ENCODE results near the gene NLGN1. TPM values are rescaled to one million over a fixed set of nuclear protein-coding genes. Genes with fewer than 3 reads are reported as not detected.
A peak's percentile ranks its signal among the peaks of the same experiment; 100 is the strongest.

NLGN1 gene
- total and polyA plus RNA-seq, 12 donors, result 0.88 to 19.9 (median 12.6) TPM

DNA sequence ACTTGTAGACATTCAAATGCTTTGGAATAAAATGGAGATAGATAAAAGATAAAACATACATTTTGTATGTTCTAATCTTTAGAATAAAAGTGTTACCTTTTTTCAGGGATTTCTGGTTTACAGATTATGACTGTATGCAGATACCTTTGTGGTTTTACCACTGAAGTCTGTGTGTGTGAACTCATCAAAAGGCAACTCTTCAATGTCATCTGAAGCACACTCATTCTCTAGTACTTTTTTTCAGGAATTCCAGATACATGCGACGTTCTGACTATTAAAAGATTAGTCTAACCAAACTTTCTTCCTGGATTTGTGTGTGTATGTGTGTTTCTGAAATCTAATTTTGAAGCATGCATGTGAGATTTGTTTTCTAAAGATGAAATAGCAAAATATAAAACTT is 188.6 kb downstream of the NLGN1 start:
- TF ChIP-seq, protein P1, sequence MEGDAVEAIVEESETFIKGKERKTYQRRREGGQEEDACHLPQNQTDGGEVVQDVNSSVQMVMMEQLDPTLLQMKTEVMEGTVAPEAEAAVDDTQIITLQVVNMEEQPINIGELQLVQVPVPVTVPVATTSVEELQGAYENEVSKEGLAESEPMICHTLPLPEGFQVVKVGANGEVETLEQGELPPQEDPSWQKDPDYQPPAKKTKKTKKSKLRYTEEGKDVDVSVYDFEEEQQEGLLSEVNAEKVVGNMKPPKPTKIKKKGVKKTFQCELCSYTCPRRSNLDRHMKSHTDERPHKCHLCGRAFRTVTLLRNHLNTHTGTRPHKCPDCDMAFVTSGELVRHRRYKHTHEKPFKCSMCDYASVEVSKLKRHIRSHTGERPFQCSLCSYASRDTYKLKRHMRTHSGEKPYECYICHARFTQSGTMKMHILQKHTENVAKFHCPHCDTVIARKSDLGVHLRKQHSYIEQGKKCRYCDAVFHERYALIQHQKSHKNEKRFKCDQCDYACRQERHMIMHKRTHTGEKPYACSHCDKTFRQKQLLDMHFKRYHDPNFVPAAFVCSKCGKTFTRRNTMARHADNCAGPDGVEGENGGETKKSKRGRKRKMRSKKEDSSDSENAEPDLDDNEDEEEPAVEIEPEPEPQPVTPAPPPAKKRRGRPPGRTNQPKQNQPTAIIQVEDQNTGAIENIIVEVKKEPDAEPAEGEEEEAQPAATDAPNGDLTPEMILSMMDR (IDR thresholded peaks at IDR 0.05), result no peak
- H3K27me3 ChIP-seq, result peaks cover 0 to 35% (median 0%) of the 10 kb centered on the region in 7 donors
- no peak overlapping the region for H3K27ac ChIP-seq
- H3K4me1 ChIP-seq, result peaks cover 0 to 4% (median 0%) of the 10 kb centered on the region in 9 donors
- DNase-seq, result no peak
- WGBS, 2 donors, result 58 to 76% methylated on average over 2 of the region's 2 CpGs
- peak overlapping the region in 1 of 10 donors; percentile 60 for H3K4me3 ChIP-seq
- no peaks in the 10 kb centered on the region for H3K36me3 ChIP-seq
- intact Hi-C loops (cut with DNase I), result no loop called here
- no peak for ATAC-seq
- H3K9me3 ChIP-seq, result no peaks in the 10 kb centered on the region

DNA sequence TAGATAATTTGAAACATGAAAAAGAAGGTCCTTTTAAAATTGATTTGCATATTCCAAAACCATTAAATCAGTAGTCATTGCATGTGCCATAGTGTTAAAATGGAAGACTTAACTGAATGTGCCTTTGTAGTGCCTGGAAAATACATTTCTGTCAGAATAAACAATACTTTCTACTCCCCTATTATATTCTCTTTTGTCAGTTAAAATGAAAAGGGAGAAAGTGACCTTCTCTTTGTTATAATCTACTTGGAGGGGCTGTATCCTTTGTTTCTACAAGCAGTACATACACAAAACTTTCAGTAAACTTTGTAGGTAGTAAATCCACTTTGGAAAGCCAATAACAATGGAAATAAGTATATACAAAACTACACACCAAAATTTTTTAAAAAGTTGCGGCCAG is 189.5 kb downstream of the NLGN1 start:
- Histone ChIP-seq H3K36me3 (no peaks in the 10 kb centered on the region), H3K4me3 (no peak overlapping the region), H3K9me3 (no peaks in the 10 kb centered on the region), H3K27me3 (peaks cover 0 to 35% (median 0%) of the 10 kb centered on the region in 7 donors), H3K27ac (no peak overlapping the region), H3K4me1 (peaks cover 0 to 4% (median 0%) of the 10 kb centered on the region in 9 donors)
- intact Hi-C loops (cut with DNase I), result no loop called here
- ATAC-seq (no peak), DNase-seq (no peak)
- WGBS, 2 donors, result 91 to 98% methylated on average over 1 of the region's 1 CpG
- TF ChIP-seq, protein P1 (IDR thresholded peaks at IDR 0.05), result no peak

DNA sequence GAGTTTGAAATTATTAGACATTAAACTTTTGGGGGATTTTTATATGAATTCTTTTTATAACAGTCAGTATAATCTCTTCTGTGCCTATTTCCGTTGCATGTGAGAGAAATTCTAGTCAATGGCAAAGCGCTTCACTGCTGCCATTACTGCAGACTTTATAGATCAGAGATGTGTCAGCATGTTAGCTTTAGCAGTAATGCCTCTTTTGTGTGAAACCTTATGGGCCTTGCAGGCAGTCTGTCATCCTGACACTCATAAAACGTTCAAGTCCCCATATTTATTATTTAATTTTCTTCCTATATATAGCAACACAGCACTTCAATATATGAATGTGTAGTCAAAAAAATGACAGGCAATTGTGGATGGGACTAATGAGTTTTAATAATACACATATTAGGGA is 191.0 kb downstream of the NLGN1 start:
- 76 to 83% methylated on average over 3 of the region's 3 CpGs for WGBS, 2 donors
- intact Hi-C loops (cut with DNase I), result no loop called here
- TF ChIP-seq, protein P1 (IDR thresholded peaks at IDR 0.05), result no peak
- DNase-seq (no peak), ATAC-seq (no peak)
- no peaks in the 10 kb centered on the region for H3K9me3 ChIP-seq
- H3K36me3 ChIP-seq, result no peaks in the 10 kb centered on the region
- H3K4me1 ChIP-seq, result peaks cover 0 to 4% (median 0%) of the 10 kb centered on the region in 9 donors
- H3K4me3 ChIP-seq, result no peak overlapping the region
- H3K27me3 ChIP-seq, result peaks cover 0 to 35% (median 0%) of the 10 kb centered on the region in 7 donors
- H3K27ac ChIP-seq, result no peak overlapping the region

DNA sequence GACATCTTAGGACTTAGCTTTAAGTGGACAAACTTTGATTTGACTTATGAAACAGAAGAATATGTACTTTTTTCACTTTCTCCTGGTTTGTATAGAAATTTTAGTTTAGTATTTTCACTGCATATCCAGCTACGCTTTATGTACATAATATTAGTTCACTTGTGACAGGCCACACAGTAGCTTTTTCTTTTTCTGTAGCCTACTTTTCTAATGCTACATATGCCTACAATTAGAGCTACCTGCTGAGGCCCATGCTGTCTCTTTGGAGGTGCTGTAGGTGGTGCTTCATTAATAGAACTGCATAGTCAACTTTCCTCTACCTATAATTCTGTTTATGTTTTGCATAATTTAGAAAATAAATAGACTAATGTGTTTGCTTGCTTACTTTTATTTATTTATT is 191.6 kb downstream of the NLGN1 start:
- WGBS, 2 donors, result 95% methylated on average over 1 of the region's 1 CpG
- Histone ChIP-seq H3K9me3 (no peaks in the 10 kb centered on the region), H3K27ac (no peak overlapping the region), H3K36me3 (no peaks in the 10 kb centered on the region), H3K27me3 (peaks cover 0 to 35% (median 0%) of the 10 kb centered on the region in 7 donors), H3K4me1 (peaks cover 0 to 4% (median 0%) of the 10 kb centered on the region in 9 donors), H3K4me3 (no peak overlapping the region)
- TF ChIP-seq, protein P1 (IDR thresholded peaks at IDR 0.05), result no peak
- DNase-seq (no peak), ATAC-seq (no peak)
- intact Hi-C loops (cut with DNase I), result no loop called here

Measured in heart right ventricle (tissue), 16 donors.